SKM-1 (cell line): ENCODE results near the gene ATP1A4.
"Not testable (repeated sequence)": the region's sequence is repeated elsewhere in the genome, so short reads cannot be mapped to it uniquely, and the experiment has no call there.

Experiments
- DNase-seq: peaks from one replicate; lab custom pipeline; 2025; ENCODE audit not compliant: unreplicated experiment; lab: John Stamatoyannopoulos, UW

The ATP1A4 gene

DNA sequence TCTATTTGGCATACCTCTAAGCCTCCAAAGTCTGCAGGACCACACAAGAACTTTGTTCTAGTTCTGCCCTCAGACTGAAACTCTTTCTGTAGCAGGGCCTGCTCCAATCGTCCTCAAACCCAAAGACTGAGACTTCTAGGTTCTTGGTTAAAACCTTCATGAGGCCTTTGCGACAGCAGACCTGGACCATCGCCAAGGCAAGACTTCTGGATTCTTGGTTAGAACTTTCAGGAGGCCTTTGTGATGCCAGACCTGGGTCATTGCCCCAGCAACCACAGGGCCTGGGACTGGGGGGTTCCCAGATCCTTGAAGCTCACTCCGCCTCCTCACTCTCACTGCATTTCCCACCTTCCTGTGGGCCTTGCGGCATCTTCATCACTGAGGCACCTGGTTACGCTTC lies at the start of gene ATP1A4:
Gene ATP1A4, plus strand, starts transcription at position 301 of the 400 bp plus-strand sequence. CDS start 438 bp downstream, outside the sequence.
- no peak for DNase-seq

DNA sequence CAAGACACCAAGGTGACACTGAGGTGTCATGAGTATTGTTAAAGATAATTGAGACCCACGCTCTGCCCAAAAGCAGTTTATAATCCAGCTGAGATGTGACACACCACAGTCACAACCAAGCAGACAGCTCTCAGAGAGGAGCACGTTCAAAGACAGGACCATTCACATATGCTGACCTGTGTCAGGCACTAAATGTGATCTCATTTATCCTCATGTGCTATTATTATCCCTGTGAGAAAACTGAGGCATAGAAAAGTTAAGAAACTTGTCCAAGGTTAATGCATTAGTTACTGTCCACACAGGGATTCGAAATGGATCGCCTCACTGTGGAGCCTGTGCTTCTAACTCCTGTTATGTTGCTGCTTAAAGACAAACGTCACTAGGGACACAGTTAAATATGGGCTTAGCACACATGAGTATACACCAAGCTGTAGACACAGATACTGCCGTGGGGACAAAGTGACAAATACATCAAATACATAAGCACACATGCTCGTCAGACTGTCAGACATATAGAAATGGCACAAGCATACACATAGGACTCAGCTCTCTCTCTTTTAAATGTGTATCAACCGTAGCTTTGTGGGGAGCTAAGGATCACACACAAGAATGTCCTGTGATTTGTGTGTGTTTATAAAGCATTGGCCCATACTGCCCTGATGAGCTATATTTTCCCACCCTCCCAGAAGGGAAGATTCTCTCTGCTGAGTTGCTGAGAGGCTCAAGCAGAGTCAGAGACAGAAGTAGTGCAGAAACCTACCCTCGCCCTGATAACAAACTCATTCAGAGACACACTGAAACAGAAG lies 49.5 kb upstream of the ATP1A4 start:
- DNase-seq, result no peak

DNA sequence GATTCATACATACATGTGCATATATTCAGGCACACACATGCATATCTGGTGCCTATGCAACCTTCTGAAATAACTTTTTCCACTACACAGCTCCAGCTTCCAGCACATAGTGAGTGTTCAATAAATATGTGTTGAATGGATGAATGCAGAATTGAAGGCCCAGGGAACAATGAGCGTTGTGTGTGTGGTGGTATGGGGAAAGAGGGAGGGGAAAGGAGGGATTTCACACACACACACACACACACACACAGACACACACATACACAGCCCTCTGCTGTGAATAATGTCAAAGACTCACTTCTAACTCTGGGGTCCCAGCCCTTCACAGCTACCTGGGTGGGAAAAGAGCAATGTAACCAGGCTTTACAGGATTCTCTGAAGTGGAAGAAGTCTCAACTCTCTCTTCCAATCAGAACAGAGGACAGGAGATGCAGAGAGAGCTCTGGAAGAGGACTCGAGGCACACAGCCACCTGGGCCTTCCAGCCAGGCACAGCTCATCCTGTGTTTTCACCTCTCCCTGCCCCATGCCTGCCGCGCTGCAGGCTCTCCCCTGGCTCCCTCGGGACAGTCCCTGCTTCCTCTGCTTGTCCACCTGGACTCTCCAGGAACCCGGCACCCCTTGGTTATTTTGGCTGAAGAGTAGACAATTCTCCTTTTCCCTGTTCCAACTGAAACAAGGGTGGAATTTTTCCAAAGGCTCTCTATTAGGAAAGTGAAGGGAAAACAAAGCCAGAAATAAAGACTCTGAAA lies 47.6 kb upstream of the ATP1A4 start:
- no peak for DNase-seq

DNA sequence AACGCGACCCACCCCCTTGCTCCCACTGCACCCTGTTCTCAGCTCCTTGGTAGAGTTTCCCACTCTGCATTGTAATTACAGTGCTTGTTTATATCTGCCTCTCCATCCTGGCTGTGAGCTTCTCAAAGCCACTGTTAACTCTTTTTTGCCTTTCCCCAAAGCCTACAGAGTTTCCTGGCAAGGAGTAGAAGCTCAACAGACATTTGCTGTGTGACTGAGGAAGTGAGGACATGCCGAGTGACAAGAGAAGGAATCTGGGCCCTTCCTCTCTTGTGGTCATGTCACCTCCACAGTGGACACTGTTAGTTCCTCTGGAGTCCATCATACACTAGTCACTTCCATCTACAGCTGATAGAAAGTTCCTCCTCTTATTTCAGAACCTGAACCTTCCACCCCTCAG lies 46.9 kb upstream of the ATP1A4 start:
- DNase-seq, result no peak

DNA sequence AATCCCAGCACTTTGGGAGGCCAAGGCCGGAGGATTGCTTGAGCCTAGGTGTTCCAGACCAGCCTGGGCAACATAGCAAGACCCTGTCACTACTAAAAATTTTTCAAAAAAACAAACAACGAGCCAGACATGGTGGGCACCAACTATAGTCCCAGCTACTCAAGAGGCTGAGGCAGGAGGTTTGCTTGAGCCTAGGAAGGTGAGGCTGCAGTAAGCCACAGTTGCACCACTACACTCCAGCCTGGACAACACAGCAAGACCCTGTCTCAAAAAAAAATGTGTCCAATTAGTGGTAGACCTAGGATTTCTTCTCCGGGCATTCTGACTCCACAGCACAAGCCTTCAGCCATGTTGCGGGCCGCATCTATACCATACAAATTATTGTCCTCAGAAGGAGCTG lies 46.2 kb upstream of the ATP1A4 start:
- DNase-seq, result no peak

DNA sequence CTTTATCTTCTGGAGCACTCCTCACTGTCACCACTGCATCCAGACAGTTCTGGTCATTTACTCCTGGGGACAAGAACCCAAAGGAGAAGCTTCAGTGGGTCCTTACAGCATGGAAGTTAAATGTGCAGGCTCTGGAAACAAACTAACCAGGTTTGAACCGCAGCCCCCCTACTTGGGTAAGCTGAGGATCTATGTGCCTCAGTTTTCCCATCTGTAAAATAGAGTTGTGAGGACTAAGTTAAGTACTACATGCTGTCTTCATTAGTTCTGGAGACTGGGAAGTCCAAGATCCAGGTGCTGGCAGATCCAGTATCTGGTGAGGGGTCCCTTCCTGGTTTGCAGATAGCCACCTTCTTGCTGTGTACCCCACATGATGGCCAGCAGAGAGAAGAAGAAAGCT lies 43.9 kb upstream of the ATP1A4 start:
- DNase-seq, result no peak

DNA sequence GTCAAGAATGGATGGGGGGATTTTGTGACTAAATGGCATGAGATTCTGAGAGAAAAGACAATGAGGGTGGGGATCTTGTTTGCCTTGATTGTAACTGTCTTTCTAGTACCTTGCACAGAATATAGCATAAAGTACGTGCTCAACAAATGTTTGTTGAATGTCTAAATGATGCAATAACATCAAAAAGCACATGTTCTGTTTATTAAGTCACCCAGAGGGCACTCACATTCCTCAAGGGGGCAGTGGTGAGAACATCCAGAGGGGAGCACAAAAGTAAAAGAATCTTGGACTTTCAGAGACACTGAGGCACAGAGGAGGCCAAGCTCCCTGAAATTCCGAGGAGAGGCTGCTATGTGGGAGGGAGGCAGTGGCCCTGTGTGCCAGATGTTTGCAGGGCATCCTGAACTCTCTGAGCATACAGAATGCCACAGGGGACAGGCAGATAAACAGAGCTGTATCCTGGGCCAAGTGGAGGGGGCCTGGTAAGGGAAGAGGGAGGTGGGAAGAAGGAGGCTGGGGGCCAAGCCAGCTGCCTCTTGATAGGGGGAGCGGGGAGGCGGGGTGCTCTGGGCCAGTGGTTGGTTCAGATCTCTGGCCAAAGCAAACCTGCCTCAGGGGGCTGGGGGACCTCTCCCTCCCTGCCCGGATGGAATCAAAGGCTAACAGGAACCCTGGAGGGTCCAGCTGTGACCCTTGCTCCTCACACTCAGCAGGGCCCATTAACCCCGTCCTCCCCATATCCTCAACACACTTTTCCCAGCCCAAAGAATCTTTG lies 42.3 kb upstream of the ATP1A4 start:
- peak; percentile 73 for DNase-seq

DNA sequence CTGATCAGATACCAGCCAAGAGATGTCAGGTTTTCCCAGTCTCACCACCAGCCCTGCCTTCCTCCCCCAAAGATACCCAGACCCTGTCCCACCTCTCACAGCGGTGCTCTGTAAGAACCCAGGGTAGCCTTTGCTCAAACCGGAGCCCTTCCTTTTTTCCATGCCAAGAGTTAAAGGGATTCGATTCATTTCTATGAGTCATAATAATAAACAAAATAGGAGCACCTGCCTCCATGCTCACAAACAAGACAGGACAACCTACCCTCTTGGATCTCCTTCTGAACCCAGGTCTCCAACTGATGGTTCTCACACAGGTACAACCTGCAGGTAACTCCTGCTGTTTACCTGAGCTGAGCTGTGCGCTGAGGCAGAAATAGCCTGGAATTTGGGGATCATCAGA lies 41.7 kb upstream of the ATP1A4 start:
- DNase-seq, result no peak

DNA sequence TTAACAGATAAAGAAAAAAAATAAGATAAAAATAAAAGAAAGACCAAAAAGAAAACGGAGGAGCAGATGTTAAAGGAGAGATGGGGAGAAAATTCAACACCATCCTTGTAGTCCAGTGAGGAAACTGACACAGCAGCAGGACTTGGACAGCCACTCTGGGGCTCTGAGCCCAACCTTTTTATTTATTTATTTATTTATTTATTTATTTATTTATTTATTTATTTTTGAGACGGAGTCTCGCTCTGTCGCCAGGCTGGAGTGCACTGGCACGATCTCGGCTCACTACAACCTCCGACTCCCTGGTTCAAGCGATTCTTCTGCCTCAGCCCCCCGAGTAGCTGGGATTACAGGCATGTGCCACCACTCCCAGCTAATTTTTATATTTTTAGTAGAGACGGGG lies 39.9 kb upstream of the ATP1A4 start:
- not testable (repeated sequence) for DNase-seq

DNA sequence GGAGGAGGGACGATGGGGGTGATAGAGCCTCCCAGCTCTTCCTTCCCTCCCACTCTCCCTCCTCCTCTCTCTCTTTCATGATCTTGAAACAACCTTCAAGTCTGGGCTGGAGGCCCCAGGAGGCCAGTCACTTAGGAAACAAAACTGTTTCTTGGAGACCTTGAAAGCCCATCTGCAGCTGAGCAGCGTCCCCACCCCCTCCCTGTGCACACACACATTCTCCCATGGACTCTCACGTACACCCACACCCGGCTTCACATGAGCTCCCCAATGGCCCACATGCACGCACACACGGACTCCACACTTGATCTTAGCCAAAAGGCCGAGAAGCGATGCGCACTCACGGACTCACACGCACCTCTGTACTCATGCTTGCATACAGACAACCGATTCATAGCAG lies 39.0 kb upstream of the ATP1A4 start:
- DNase-seq, result no peak

DNA sequence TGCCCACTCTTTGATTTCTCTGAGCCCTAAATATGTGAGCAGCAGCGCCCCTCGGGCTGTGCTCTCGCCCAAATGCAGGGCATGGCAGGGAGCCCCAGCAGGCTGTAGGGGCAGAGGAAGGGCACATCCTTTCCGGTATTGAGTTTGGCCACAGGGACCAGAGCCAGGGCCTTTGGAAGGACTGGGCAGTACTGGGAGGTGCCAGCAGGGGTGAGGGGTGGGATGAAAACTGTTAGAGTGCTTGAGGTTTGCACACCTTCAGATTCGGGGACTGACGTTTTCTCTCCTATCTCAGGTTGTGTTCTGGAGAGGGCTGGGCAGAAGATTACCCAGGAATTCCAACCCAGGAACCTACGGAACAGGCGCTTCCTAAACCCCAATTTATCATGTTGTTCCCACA lies 38.0 kb upstream of the ATP1A4 start:
- no peak for DNase-seq

DNA sequence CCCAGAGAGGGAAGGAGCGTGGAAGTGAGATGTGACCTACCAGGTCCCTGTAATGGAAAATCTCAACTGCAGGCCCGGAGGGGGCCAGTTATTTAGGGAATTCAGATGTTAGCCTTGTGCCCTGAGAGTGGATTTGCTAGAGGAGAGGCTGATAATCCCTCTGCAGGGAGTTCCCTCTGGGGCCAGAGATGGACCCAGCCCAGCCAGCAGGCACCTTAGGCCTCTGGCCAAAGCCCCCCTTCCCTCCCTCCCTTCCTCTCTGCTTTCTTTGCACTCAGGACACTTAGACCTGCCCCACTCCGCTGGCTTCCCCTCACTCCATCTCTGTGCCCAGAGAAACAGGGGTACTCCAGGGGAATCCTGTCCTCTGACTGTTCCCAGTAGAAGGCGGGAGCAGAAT lies 37.3 kb upstream of the ATP1A4 start:
- no peak for DNase-seq

DNA sequence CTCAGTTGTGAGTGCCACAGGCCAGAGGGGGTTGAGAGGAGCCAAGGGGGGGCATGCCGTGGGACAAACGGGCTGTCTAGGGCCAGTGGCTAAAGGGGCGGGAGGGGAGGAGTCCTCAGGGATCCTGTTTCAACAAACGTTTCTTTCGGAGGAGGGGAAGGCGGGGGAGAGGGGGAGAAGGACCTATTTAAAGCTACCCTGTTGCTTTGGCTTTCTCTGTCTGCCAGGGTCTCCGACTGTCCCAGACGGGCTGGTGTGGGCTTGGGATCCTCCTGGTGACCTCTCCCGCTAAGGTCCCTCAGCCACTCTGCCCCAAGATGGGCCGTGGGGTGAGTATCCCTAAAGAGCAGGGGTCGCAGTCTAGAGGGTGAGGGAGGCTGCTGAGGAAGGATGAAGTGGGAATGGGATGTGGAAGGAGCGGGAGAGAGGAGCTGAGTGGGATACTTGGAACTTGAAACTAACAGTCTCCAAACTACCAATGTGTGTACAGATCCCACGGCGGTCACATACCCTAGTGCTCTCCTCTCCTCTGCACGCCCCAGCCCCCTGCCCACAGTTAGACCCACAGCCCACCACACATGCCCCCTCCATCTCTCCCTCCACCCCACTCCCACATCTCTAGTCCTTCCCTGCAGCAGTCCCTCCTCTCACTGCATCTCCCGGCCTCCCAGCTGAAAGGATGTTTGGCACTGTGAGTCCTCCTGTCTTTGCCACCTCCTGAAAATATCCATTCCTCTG lies 35.7 kb upstream of the ATP1A4 start, which contains the start of gene ATP1A2:
Gene ATP1A2, plus strand, starts transcription at position 215 of the 738 bp plus-strand sequence. Its CDS starts 103 bp downstream, at position 318.
- no peak for DNase-seq

DNA sequence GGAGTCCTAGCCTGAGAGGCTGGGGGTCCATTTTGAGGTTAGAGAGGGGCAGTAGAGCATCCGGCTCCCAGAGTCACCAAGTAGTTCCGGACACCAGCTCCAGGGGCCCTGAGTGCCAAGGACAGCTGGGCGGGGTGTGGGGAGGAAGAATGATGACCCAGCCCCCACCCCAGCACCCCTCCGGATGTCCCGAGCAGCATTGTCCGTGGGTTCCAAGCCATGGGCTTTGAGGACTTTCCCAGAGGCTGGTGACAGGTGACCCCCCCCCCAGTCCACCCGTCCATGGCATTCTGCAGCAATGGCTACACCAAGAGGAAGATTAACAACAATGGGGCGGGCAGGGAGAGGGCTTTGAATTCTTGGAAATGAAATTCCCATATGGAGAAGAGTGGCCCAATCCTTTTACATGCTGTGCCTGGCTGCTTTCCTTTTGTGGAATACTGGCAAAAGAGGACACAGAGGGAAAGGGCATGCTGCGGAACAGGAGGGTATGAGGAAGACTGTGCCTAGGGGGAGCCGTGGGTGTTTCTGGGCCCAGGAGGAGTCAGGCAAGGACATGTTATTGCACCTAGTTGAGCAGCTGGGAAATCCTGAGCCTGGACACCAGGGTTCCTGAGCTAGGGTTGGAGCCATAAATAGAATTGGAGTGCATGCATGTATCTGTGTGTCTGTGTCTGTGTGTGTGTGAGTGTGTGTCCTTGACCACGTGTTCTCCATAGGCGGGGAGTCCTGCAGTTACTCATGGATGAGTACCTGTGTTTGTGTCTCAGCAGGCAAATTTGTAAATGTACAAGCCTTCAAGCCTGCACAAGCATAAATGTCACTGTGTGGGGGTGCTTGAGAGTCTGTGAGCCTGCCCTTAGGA lies 34.9 kb upstream of the ATP1A4 start:
- DNase-seq, result no peak

DNA sequence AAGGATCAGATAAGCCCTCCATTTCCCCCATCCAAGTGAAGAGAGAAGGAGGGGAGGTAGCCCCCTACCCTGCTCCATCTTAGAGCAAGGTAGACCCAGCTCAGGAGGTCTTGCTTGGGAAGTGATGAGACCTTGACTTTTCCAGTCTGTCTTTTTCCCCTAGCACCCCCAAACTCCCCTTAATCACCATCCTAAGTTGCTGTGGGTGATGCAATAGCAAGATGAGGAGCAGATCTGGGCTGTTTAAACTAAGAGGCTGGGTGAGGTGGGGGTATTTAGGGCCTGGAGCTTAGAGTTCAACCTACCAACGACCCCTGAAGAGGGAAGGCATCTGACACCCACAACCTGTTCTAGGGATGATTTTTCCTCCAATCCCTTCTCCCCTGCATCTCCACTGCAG lies 34.1 kb upstream of the ATP1A4 start:
- no peak for DNase-seq

DNA sequence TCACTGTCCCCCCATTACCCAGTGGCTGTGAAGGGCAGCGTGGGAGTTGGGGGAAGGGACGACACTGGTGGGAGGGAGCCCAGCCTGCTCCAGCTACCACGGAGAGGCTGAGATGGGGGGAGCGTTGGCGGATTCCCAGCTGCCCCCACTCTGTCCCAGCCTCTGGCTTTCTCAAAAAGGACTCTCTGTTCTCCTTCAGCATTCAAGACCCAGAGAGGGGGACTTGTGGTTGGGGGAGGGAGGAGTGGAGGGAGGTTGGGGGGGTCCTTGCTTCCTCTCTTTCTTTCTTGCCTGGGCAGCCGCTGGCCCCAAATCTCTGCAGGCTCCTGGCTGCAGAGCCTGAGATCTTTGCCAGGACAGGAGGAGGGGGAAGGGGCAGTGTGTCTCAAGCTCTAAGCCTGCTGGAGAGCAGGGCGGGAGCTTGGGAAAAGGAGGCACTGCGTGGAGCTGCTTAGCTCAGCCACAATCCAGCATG lies 33.7 kb upstream of the ATP1A4 start:
- DNase-seq, result no peak

DNA sequence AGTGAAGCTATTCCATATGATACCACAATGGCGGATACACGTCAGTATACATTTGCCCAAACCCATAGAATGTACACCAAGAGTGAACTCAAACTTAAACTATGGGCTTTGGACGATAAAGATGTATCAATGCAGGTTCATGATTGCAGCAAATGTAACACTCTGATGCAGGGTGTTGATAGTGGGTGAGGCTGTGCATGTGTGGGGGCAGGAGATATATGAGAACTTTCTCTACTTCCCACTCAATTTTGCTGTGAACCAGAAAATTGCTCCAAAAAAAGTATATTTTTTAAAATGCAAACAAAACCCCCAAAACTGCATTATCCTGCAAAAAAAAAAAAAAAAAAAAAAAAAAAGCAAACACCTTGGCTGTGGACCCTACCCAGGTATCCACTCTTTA lies 32.5 kb upstream of the ATP1A4 start:
- no peak for DNase-seq

DNA sequence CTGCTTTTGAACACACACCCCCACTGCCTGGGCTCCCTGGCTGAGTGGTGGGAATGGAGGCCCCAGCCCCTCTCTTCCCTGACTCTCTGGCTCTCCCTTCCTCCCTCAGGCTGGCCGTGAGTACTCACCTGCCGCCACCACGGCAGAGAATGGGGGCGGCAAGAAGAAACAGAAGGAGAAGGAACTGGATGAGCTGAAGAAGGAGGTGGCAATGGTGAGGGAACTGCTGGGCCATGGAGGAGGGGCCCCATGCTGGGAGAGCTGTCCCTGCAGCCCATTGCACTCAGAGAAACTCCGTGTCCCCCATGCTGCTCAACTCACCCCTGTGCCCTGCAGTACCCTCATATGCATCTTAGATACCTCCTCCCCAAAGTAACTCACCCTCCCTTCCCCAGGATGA lies 30.6 kb upstream of the ATP1A4 start:
- no peak for DNase-seq

DNA sequence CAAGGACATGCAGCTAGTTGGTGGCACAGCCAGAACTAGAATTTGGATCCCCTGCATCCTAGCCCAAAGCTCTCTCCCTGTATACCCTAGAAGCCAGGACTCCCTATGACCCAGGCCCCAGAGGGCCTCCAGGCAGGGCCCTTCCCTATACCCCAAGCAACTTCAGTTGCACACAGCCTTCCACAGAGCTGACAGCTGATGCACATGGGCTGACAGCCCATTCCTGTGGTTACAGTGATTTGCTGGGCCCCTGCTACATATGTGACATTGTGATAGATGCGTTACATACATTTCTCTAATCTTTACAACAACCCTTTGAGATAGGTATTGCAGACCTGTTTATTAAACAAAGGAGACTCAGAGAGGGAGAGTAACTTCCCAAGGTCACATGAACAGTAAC lies 30.0 kb upstream of the ATP1A4 start:
- DNase-seq, result no peak

DNA sequence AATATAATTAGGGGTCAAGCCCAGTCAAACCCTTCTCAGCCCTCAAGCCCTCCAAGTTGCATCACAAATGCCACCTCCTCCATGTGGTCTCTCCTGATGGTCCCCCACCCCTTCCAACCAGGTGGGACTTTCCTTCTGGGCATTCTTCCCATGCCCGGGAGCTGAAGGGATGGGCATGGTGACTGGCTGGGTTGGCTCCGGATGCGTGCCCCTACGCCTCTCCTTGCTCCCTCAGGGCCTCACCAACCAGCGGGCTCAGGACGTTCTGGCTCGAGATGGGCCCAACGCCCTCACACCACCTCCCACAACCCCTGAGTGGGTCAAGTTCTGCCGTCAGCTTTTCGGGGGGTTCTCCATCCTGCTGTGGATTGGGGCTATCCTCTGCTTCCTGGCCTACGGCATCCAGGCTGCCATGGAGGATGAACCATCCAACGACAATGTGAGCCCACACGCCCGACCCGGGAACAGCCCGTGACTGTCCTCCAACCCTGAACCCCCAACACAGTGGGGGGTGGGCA lies 28.4 kb upstream of the ATP1A4 start:
- no peak for DNase-seq
